ENCODE results near the gene SYT17. TPM values are rescaled to one million over a fixed set of nuclear protein-coding genes. Genes with fewer than 3 reads are reported as not detected.

The SYT17 gene
- total and polyA plus RNA-seq, 7 donors, result 0.08 to 0.58 (median 0.39) TPM

GRCh38 chr16:19239511-19240155 is 71.6 kb downstream of the SYT17 start:
- ATAC-seq (no peak), DNase-seq (no peak)
- intact Hi-C loops (cut with DNase I), result no loop called here
- Histone ChIP-seq H3K27ac (no peak overlapping the region), H3K4me1 (no peaks in the 10 kb centered on the region), H3K9me3 (peaks cover 10% of the 10 kb centered on the region), H3K4me3 (no peak overlapping the region), H3K27me3 (ENCODE audit: insufficient read depth in 3 of 3, low read length in 2 of 3) (no peaks in the 10 kb centered on the region), H3K36me3 (ENCODE audit: insufficient read depth in 1 of 2, low read depth in 1 of 2) (no peaks in the 10 kb centered on the region)
- no peak for TF ChIP-seq CTCF (IDR thresholded peaks at IDR 0.05)
- WGBS, 3 donors, result 59 to 80% (median 62%) methylated on average over 12 to 13 of the region's 13 CpGs

- 93 to 98% (median 97%) methylated on average over 7 of the region's 7 CpGs for WGBS, 3 donors
- peaks cover 4% of the 10 kb centered on the region for H3K9me3 ChIP-seq
- no peak for TF ChIP-seq CTCF (IDR thresholded peaks at IDR 0.05)
- H3K4me3 ChIP-seq, result no peak overlapping the region
- H3K27ac ChIP-seq, result no peak overlapping the region
- no peaks in the 10 kb centered on the region for H3K36me3 ChIP-seq (ENCODE audit: insufficient read depth in 1 of 2, low read depth in 1 of 2)
- no peak for ATAC-seq
- H3K27me3 ChIP-seq (ENCODE audit: insufficient read depth in 3 of 3, low read length in 2 of 3), result no peaks in the 10 kb centered on the region
- no peak for DNase-seq
- intact Hi-C loops (cut with DNase I), result no loop called here
- no peaks in the 10 kb centered on the region for H3K4me1 ChIP-seq
These were observed 72.5 kb downstream of the SYT17 start for GRCh38 chr16:19240494-19240893.

GRCh38 chr16:19241512-19241911 is 73.5 kb downstream of the SYT17 start:
- TF ChIP-seq CTCF (IDR thresholded peaks at IDR 0.05), result no peak
- 93 to 99% (median 95%) methylated on average over 7 to 11 of the region's 11 CpGs for WGBS, 3 donors

GRCh38 chr16:19242186-19242585 is 74.1 kb downstream of the SYT17 start:
- no peaks in the 10 kb centered on the region for H3K36me3 ChIP-seq (ENCODE audit: insufficient read depth in 1 of 2, low read depth in 1 of 2)
- no peak for TF ChIP-seq CTCF (IDR thresholded peaks at IDR 0.05)
- DNase-seq (no peak), ATAC-seq (no peak)
- H3K4me1 ChIP-seq, result no peaks in the 10 kb centered on the region
- 48 to 54% (median 49%) methylated on average over 1 of the region's 1 CpG for WGBS, 3 donors
- intact Hi-C loops (cut with DNase I), result no loop called here
- H3K27me3 ChIP-seq (ENCODE audit: insufficient read depth in 3 of 3, low read length in 2 of 3), result no peaks in the 10 kb centered on the region
- no peak overlapping the region for H3K27ac ChIP-seq
- no peaks in the 10 kb centered on the region for H3K9me3 ChIP-seq
- H3K4me3 ChIP-seq, result no peak overlapping the region

More at GRCh38 chr16:19241512-19241911, 73.5 kb downstream of the SYT17 start:
- DNase-seq (no peak), ATAC-seq (no peak)
- Histone ChIP-seq H3K27me3 (ENCODE audit: insufficient read depth in 3 of 3, low read length in 2 of 3) (no peaks in the 10 kb centered on the region), H3K36me3 (ENCODE audit: insufficient read depth in 1 of 2, low read depth in 1 of 2) (no peaks in the 10 kb centered on the region), H3K4me1 (no peaks in the 10 kb centered on the region), H3K9me3 (no peaks in the 10 kb centered on the region), H3K27ac (no peak overlapping the region), H3K4me3 (no peak overlapping the region)
- intact Hi-C loops (cut with DNase I), result no loop called here

All from psoas muscle (tissue), 8 donors.